Vagina (tissue), 2 donors: ENCODE data around the gene C1D.

ENCODE experiments used
- POLR2A ChIP-seq, 2 donors: fragments of 450-650 bp; IDR thresholded peaks; one replicate each; pipeline ENCODE4 v1.6.1; 2017; ENCODE audit warnings: antibody characterized with exemption in 2 of 2, mild to moderate bottlenecking in 2 of 2, moderate library complexity in 2 of 2
- TF ChIP-seq, protein P1 (sequence below), 3 experiments: fragments of 450-650 bp in 2 of 3; fragments of 200-600 bp in 1 of 3; sonication (generic) in 1 of 3; IDR thresholded peaks; one replicate each; pipeline ENCODE4 v1.5.1; 2017 to 2019; ENCODE audit warnings: antibody characterized with exemption in 3 of 3, mild to moderate bottlenecking in 2 of 3, moderate library complexity in 2 of 3

DNA sequence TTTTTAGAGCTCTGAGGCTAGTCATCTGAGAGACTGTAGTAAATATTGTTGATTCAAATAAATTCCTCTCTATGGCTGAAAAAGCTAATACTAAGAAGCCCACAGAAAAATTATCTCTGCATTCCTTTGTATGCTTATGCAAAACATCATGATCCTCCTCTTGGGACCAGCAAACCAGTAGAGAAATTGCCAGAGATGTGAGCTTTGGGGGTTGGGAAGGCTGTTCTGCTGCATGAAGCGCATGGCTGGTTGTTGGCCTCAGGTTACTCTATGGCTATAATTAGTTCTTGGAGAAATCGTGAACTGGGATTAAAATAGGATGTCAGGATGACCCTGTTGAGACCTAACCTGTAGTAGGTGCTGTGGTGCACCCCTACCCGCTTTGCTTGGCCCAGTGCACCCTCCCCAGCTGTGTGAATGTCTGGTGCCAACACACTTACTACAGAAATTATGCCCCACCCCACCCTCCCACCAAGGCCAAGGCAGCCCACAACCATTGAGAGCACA, 35.5 kb upstream of the C1D start:
- TF ChIP-seq, protein P1, sequence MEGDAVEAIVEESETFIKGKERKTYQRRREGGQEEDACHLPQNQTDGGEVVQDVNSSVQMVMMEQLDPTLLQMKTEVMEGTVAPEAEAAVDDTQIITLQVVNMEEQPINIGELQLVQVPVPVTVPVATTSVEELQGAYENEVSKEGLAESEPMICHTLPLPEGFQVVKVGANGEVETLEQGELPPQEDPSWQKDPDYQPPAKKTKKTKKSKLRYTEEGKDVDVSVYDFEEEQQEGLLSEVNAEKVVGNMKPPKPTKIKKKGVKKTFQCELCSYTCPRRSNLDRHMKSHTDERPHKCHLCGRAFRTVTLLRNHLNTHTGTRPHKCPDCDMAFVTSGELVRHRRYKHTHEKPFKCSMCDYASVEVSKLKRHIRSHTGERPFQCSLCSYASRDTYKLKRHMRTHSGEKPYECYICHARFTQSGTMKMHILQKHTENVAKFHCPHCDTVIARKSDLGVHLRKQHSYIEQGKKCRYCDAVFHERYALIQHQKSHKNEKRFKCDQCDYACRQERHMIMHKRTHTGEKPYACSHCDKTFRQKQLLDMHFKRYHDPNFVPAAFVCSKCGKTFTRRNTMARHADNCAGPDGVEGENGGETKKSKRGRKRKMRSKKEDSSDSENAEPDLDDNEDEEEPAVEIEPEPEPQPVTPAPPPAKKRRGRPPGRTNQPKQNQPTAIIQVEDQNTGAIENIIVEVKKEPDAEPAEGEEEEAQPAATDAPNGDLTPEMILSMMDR (IDR thresholded peaks at IDR 0.05), result no peak
- TF ChIP-seq POLR2A (IDR thresholded peaks at IDR 0.05), result no peak
